IMR-90 (cell line): ENCODE data around the gene MACF1. TPM values are rescaled to one million over a fixed set of nuclear protein-coding genes. Genes with fewer than 3 reads are reported as not detected.

ENCODE experiments used
- ATAC-seq: fragments of 200-7000 bp; cut with Tn5 transposase; 2 replicates; pipeline ENCODE4 v1.9.1; 2020; ENCODE audit warnings: low read depth, mild to moderate bottlenecking, moderate library complexity
- BruUV-seq: library from RNA; stranded (reverse); fragments of 400-500 nt; replicated peaks from 2 replicates; lab custom pipeline; 2021; lab: Mats Ljungman, UMichigan
- CTCF ChIA-PET: fragments of 300-600 bp; formaldehyde crosslinking; extraction: SDS; loops from one replicate; lab custom pipeline; 2021; ENCODE audit warnings: antibody characterized with exemption; lab: Yijun Ruan, JAX
- POLR2A ChIA-PET: fragments of 300-600 bp; sonication (Branson Sonifier 250); formaldehyde crosslinking; loops from one replicate; lab custom pipeline; 2022; ENCODE audit warnings: antibody characterized with exemption; ENCODE audit not compliant: unreplicated experiment; lab: Charles Lee
- DNase-seq: peaks from one replicate; pipeline ENCODE4 v3.0.0; 2013
- H2AFZ ChIP-seq: replicated peaks from 2 replicates; pipeline ENCODE3; 2013; ENCODE audit warnings: low read length, mild to moderate bottlenecking; ENCODE audit not compliant: poor library complexity
- H2AK5ac ChIP-seq: 2 replicates; pipeline ENCODE4 v1.6.1; 2013; ENCODE audit warnings: low read depth, low read length, inconsistent platforms
- H2AK9ac ChIP-seq: replicated peaks from 2 replicates; pipeline ENCODE3; 2013; ENCODE audit warnings: mild to moderate bottlenecking, low read depth, low read length, moderate library complexity; ENCODE audit not compliant: poor library complexity
- H2BK120ac ChIP-seq: 2 replicates; pipeline ENCODE4 v1.6.1; 2013; ENCODE audit warnings: low read depth, low read length, inconsistent platforms
- H2BK15ac ChIP-seq: 3 replicates; pipeline ENCODE4 v1.6.1; 2013; ENCODE audit warnings: low read depth, low read length, inconsistent platforms
- H2BK20ac ChIP-seq: 2 replicates; pipeline ENCODE4 v1.6.1; 2013; ENCODE audit warnings: low read depth, mild to moderate bottlenecking, inconsistent platforms, low read length, moderate library complexity
- H2BK5ac ChIP-seq: 2 replicates; pipeline ENCODE4 v1.6.1; 2013; ENCODE audit warnings: mild to moderate bottlenecking, low read depth, low read length, inconsistent platforms; ENCODE audit not compliant: poor library complexity, severe bottlenecking
- H3K14ac ChIP-seq: replicated peaks from 2 replicates; pipeline ENCODE4 v1.6.1; 2013; ENCODE audit warnings: low read depth, low read length, inconsistent platforms
- H3K18ac ChIP-seq: 2 replicates; pipeline ENCODE4 v1.6.1; 2013; ENCODE audit warnings: low read depth, low read length, control low read depth
- H3K23ac ChIP-seq: 2 replicates; pipeline ENCODE4 v1.6.1; 2013; ENCODE audit warnings: low read depth, low read length, inconsistent platforms
- H3K27ac ChIP-seq: 2 replicates; pipeline ENCODE4 v1.5.1; 2013; ENCODE audit warnings: mild to moderate bottlenecking, control low read depth, low read length; ENCODE audit not compliant: insufficient read depth
- H3K27me3 ChIP-seq: 2 replicates; pipeline ENCODE4 v1.6.1; 2013; ENCODE audit warnings: low read length; ENCODE audit not compliant: control insufficient read depth, insufficient read depth
- H3K36me3 ChIP-seq: 2 replicates; pipeline ENCODE4 v1.6.1; 2013; ENCODE audit warnings: low read length, mixed read lengths; ENCODE audit not compliant: control insufficient read depth, insufficient read depth
- H3K4ac ChIP-seq: 2 replicates; pipeline ENCODE4 v1.6.1; 2013; ENCODE audit warnings: low read depth, low read length, inconsistent platforms
- H3K4me1 ChIP-seq: 2 replicates; pipeline ENCODE4 v1.6.1; 2013; ENCODE audit warnings: low read length, mixed read lengths; ENCODE audit not compliant: control insufficient read depth, insufficient read depth
- H3K4me2 ChIP-seq: 2 replicates; pipeline ENCODE4 v1.6.1; 2013; ENCODE audit warnings: low read depth, mild to moderate bottlenecking, control low read depth, low read length, moderate library complexity
- H3K4me3 ChIP-seq: 2 replicates; pipeline ENCODE4 v1.5.1; 2013; ENCODE audit warnings: low read depth, mild to moderate bottlenecking, control low read depth, low read length, moderate library complexity; ENCODE audit not compliant: insufficient read depth
- H3K56ac ChIP-seq: 2 replicates; pipeline ENCODE4 v1.6.1; 2013; ENCODE audit warnings: low read length, inconsistent platforms; ENCODE audit not compliant: insufficient read depth; ENCODE audit errors: extremely low read depth
- H3K79me1 ChIP-seq, 2 experiments: 2 replicates each; pipeline ENCODE4 v1.6.1; 2013; ENCODE audit warnings: low read length in 2 of 2, inconsistent platforms in 1 of 2, low read depth in 1 of 2
- H3K9ac ChIP-seq: 2 replicates; pipeline ENCODE4 v1.6.1; 2013; ENCODE audit warnings: low read depth, low read length, control low read depth
- H3K9me1 ChIP-seq: 2 replicates; pipeline ENCODE4 v1.6.1; 2013; ENCODE audit warnings: low read length, inconsistent platforms; ENCODE audit not compliant: insufficient read depth
- H3K9me3 ChIP-seq: 2 replicates; pipeline ENCODE4 v1.6.1; 2013; ENCODE audit warnings: low read length; ENCODE audit not compliant: control insufficient read depth, insufficient read depth
- H4K20me1 ChIP-seq: 2 replicates; pipeline ENCODE4 v1.6.1; 2013; ENCODE audit warnings: low read length, inconsistent platforms; ENCODE audit not compliant: insufficient read depth
- H4K5ac ChIP-seq: 2 replicates; pipeline ENCODE4 v1.6.1; 2013; ENCODE audit warnings: mild to moderate bottlenecking, low read depth, low read length, control low read depth
- H4K8ac ChIP-seq, 2 experiments: 2 replicates each; pipeline ENCODE4 v1.6.1; 2013; ENCODE audit warnings: low read depth in 2 of 2, low read length in 2 of 2, control low read depth in 1 of 2, inconsistent platforms in 1 of 2
- H4K91ac ChIP-seq: 2 replicates; pipeline ENCODE4 v1.6.1; 2013; ENCODE audit warnings: low read depth, low read length, inconsistent platforms; ENCODE audit not compliant: insufficient read depth
- CHD1 ChIP-seq: IDR thresholded peaks from 2 replicates; pipeline ENCODE4 v1.6.1; 2012; ENCODE audit warnings: low read depth, low read length, improper control_type of control experiment
- ELK1 ChIP-seq: fragments of 150-350 bp; IDR thresholded peaks from 2 replicates; pipeline ENCODE4 v1.6.1; 2016; ENCODE audit warnings: low read depth, mild to moderate bottlenecking, low read length, moderate library complexity, borderline replicate concordance
- FOS ChIP-seq: fragments of 150-350 bp; IDR thresholded peaks from 2 replicates; pipeline ENCODE4 v1.6.1; 2016; ENCODE audit warnings: low read depth, low read length
- MAFK ChIP-seq: IDR thresholded peaks from 2 replicates; pipeline ENCODE4 v1.6.1; 2012; ENCODE audit warnings: low read depth, low read length, improper control_type of control experiment
- WGBS, 2 experiments: methylation state at CpG; one replicate each; pipeline versions ENCODE4 v1.1.5 to v1.1.7; 2013; ENCODE audit warnings: missing lambda C conversion rate in 2 of 2; ENCODE audit not compliant: insufficient read length in 1 of 2; ENCODE audit errors: extremely low coverage in 2 of 2; 5-methylcytosine and 5-hydroxymethylcytosine counted together
- dilution Hi-C: fragments of 300-500 bp; cut with HindIII; formaldehyde crosslinking; loops from one replicate; pipeline ENCODE4 v1.14.3; 2018; ENCODE audit warnings: low sequenced_read_pairs; ENCODE audit not compliant: unreplicated experiment
- in situ Hi-C: fragments of 300-500 bp; cut with MboI; formaldehyde crosslinking; loops from 3 replicates; pipeline ENCODE4 v1.14.3; 2019; ENCODE audit warnings: low sequenced_read_pairs, inconsistent platforms, mixed read lengths
- intact Hi-C: fragments of 100-400 bp; cut with micrococcal nuclease; formaldehyde crosslinking; loops from 2 replicates; pipeline ENCODE4 v1.10.0; 2022
- polyA plus RNA-seq, 3 experiments: library from polyadenylated mRNA; depleted of rRNA; stranded (reverse); fragments of >200 nt; gene quantifications; 2 replicates each; pipeline ENCODE4 v1.2.3, GENCODE V29; 2012; ENCODE audit warnings: low replicate concordance in 1 of 3
- total RNA-seq: library from RNA; depleted of rRNA; stranded (reverse); fragments of >200 nt; gene quantifications from 2 replicates; pipeline ENCODE4 v1.2.3, GENCODE V29; 2012

MACF1 gene
- total and polyA plus RNA-seq, 2 of the 4 experiments (the other 2 are of a cell fraction): 67.6 to 369 TPM

DNA sequence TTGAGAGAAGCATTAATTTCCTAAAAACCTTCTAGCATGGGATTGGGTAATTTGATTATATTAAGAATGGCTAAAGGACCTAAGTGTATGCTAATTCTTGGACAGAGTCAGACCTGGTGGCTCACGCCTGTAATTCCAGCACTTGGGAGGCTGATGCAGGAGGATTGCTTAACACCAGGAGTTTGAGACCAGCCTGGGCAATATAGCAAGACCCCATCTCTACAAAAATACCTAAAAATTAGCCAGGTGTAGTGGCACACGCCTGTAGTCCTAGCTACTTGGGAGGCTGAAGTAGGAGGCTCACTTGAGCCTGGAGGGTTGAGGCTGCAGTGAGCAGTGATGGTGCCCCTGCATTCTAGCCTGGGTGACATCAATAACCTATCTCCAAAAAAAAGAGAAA lies 241.1 kb downstream of the MACF1 start:
- no CpG with 5 or more reads among the region's 2 CpGs for WGBS, 2 experiments
- H2BK5ac ChIP-seq: no peak overlapping the region
- H3K23ac ChIP-seq: no peak overlapping the region
- H2AK9ac ChIP-seq: no peak overlapping the region
- no TSS peak for BruUV-seq
- no peak overlapping the region for H4K91ac ChIP-seq
- POLR2A ChIA-PET: no interaction called here
- no peak overlapping the region for H3K56ac ChIP-seq
- H3K79me1 ChIP-seq: peaks cover 17 to 44% of the 10 kb centered on the region in 2 experiments
- CTCF ChIA-PET: no interaction called here
- H3K4ac ChIP-seq: no peak overlapping the region
- H3K27me3 ChIP-seq: no peaks in the 10 kb centered on the region
- H3K36me3 ChIP-seq: peaks cover 64% of the 10 kb centered on the region
- H4K20me1 ChIP-seq: no peaks in the 10 kb centered on the region; the same call in 1 of the 2 replicates
- dilution Hi-C loops: no loop called here
- no peak overlapping the region for H4K5ac ChIP-seq
- TF ChIP-seq ELK1 (no peak), CHD1 (no peak), FOS (no peak), MAFK (no peak)
- peaks cover 3% of the 10 kb centered on the region; the same call in 1 of the 2 replicates for H3K9me1 ChIP-seq
- H3K18ac ChIP-seq: no peak overlapping the region
- H2AK5ac ChIP-seq: no peak overlapping the region
- no peak overlapping the region for H3K27ac ChIP-seq
- ATAC-seq (no peak), DNase-seq (no peak)
- no peaks in the 10 kb centered on the region for H3K9me3 ChIP-seq
- H3K4me1 ChIP-seq: 0 out of 2 replicates have a peak, but pooled peaks cover 1% of the 10 kb centered on the region
- H3K4me2 ChIP-seq: no peak overlapping the region
- H3K4me3 ChIP-seq: no peak overlapping the region
- H4K8ac ChIP-seq: no peak overlapping the region
- in situ Hi-C loops: no loop called here
- H2BK15ac ChIP-seq: no peak overlapping the region
- H2BK20ac ChIP-seq: no peak overlapping the region
- no peak overlapping the region for H2AFZ ChIP-seq
- no peak overlapping the region for H2BK120ac ChIP-seq
- no peak overlapping the region for H3K9ac ChIP-seq
- intact Hi-C loops: no loop called here
- no peak overlapping the region for H3K14ac ChIP-seq
